ENCODE data around the gene WDTC1.
"Not testable (repeated sequence)": the region's sequence is repeated elsewhere in the genome, so short reads cannot be mapped to it uniquely, and the experiment has no call there.

WDTC1 gene

GRCh38 chr1:27216466-27216865, 18.0 kb upstream of the WDTC1 start:
- TF ChIP-seq CTCF (IDR thresholded peaks at IDR 0.05; ENCODE audit: control insufficient read depth, insufficient read depth, low read depth, low read length, missing control alignments), result no peak
- no peak for DNase-seq (ENCODE audit: low read depth)

GRCh38 chr1:27217401-27217800, 17.0 kb upstream of the WDTC1 start:
- no peak for TF ChIP-seq CTCF (IDR thresholded peaks at IDR 0.05; ENCODE audit: control insufficient read depth, insufficient read depth, low read depth, low read length, missing control alignments)
- no peak overlapping the region for H3K4me3 ChIP-seq (ENCODE audit: control insufficient read depth, low read depth, low read length)
- no peak for DNase-seq (ENCODE audit: low read depth)

More at GRCh38 chr1:27216466-27216865, 18.0 kb upstream of the WDTC1 start:
- H3K4me3 ChIP-seq (ENCODE audit: control insufficient read depth, low read depth, low read length), result no peak overlapping the region

GRCh38 chr1:27218736-27219135, 15.7 kb upstream of the WDTC1 start:
- no peak overlapping the region for H3K4me3 ChIP-seq (ENCODE audit: control insufficient read depth, low read depth, low read length)
- DNase-seq (ENCODE audit: low read depth), result no peak
- no peak for TF ChIP-seq CTCF (IDR thresholded peaks at IDR 0.05; ENCODE audit: control insufficient read depth, insufficient read depth, low read depth, low read length, missing control alignments)

DNA sequence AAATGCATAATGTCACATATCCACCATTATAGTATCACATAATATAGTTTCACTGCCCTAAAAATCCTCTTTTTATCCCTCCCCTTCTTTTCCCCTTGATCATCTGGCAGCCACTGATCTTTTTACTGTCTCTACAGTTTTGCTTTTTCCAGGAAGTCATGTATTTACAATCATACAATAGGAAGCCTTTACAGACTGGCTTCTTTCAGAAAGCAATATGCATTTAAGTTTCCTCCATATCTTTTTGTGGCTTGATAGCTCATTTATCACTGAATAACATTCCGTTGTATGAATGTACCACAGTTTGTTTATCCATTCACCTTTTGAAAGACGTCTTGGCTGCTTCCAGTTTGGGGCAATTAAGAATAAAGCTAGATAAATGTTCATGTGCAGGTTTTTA, 14.3 kb upstream of the WDTC1 start:
- no peak for TF ChIP-seq CTCF (IDR thresholded peaks at IDR 0.05; ENCODE audit: control insufficient read depth, insufficient read depth, low read depth, low read length, missing control alignments)
- no peak for DNase-seq (ENCODE audit: low read depth)
- H3K4me3 ChIP-seq (ENCODE audit: control insufficient read depth, low read depth, low read length), result no peak overlapping the region

GRCh38 chr1:27220702-27221497, 13.5 kb upstream of the WDTC1 start:
- not testable (repeated sequence) for DNase-seq (ENCODE audit: low read depth)

GRCh38 chr1:27225621-27226020, 8.8 kb upstream of the WDTC1 start:
- H3K4me3 ChIP-seq (ENCODE audit: control insufficient read depth, low read depth, low read length), result no peak overlapping the region
- no peak for TF ChIP-seq CTCF (IDR thresholded peaks at IDR 0.05; ENCODE audit: control insufficient read depth, insufficient read depth, low read depth, low read length, missing control alignments)
- no peak for DNase-seq (ENCODE audit: low read depth)

More at GRCh38 chr1:27220702-27221497, 13.5 kb upstream of the WDTC1 start:
- H3K4me3 ChIP-seq (ENCODE audit: control insufficient read depth, low read depth, low read length), result not testable (repeated sequence)

DNA sequence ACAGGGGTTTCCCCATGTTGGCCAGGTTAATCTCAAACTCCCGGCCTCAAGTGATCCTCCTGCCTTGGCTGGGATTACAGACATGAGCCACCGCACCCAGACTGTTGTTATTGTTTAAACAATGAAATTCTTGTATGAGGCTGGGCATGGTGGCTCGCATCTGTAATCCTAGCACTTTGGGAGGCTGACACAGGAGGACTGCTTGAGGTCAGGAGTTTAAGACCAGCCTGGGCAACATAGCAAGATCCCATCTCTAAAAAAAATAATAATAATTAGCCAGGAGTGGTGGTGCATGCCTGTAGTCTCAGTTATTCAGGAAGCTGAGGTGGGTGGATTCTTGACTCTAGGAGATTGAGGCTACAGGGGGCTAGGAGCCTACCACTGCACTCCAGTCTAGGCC, 6.7 kb upstream of the WDTC1 start:
- no peak overlapping the region for H3K4me3 ChIP-seq (ENCODE audit: control insufficient read depth, low read depth, low read length)
- DNase-seq (ENCODE audit: low read depth), result no peak
- TF ChIP-seq CTCF (IDR thresholded peaks at IDR 0.05; ENCODE audit: control insufficient read depth, insufficient read depth, low read depth, low read length, missing control alignments), result no peak
